Thoracic aorta (tissue), 2 donors: ENCODE measurements around the gene UBE2C. TPM values are rescaled to one million over a fixed set of nuclear protein-coding genes. Genes with fewer than 3 reads are reported as not detected.

Experiments
- ATAC-seq: fragments of 150-250 bp; one replicate; pipeline ENCODE4 v1.8.0; 2017; ENCODE audit warnings: low read depth; ENCODE audit not compliant: insufficient number of reproducible peaks, low FRiP score
- DNase-seq: peaks from one replicate; pipeline ENCODE4 v3.0.0-alpha.2; 2020; ENCODE audit warnings: low spot score
- H3K27ac ChIP-seq, 2 donors: fragments of 200-600 bp; sonication (generic); 1 replicate in 1 of 2; 2 replicates in 1 of 2; pipeline ENCODE4 v1.5.1; 2016; ENCODE audit warnings: mild to moderate bottlenecking in 2 of 2, moderate library complexity in 2 of 2
- H3K27me3 ChIP-seq: fragments of 200-600 bp; sonication (generic); replicated peaks from 2 replicates; pipeline ENCODE4 v1.6.0; 2016; ENCODE audit warnings: mild to moderate bottlenecking; ENCODE audit not compliant: insufficient read depth
- H3K36me3 ChIP-seq: fragments of 200-600 bp; sonication (generic); one replicate; pipeline ENCODE4 v1.5.1; 2016
- H3K4me1 ChIP-seq, 2 donors: fragments of 200-600 bp; sonication (generic); 1 replicate in 1 of 2; 2 replicates in 1 of 2; pipeline versions ENCODE4 v1.5.1 to v1.6.0; 2016; ENCODE audit warnings: low read depth in 2 of 2, mild to moderate bottlenecking in 1 of 2; ENCODE audit not compliant: control insufficient read depth in 1 of 2
- H3K4me3 ChIP-seq: fragments of 200-600 bp; sonication (generic); 2 replicates; pipeline ENCODE4 v1.5.1; 2016; ENCODE audit warnings: mild to moderate bottlenecking
- H3K9me3 ChIP-seq: fragments of 200-600 bp; sonication (generic); 2 replicates; pipeline ENCODE4 v1.5.1; 2016
- CTCF ChIP-seq: fragments of 200-600 bp; sonication (generic); IDR thresholded peaks from one replicate; pipeline ENCODE4 v1.5.1; 2019; ENCODE audit warnings: antibody characterized with exemption
- total RNA-seq, 2 donors: library from RNA; depleted of rRNA; stranded (reverse); fragments of >200 nt; gene quantifications; one replicate each; pipeline versions ENCODE4 v1.1.0 to v1.2.3, GENCODE V29; 2016

Gene UBE2C
- total RNA-seq, 2 donors from 2014 or later = not detected

- no peaks in the 10 kb centered on the region for H3K27me3 ChIP-seq
- DNase-seq (no peak), ATAC-seq (no peak)
- H3K36me3 ChIP-seq = no peaks in the 10 kb centered on the region
- no peaks in the 10 kb centered on the region for H3K9me3 ChIP-seq
- no peak for TF ChIP-seq CTCF
- no peak overlapping the region for H3K4me3 ChIP-seq
- H3K27ac ChIP-seq = no peak overlapping the region
- peaks cover 16 to 17% of the 10 kb centered on the region in 2 donors for H3K4me1 ChIP-seq
Measured at GRCh38 chr20:45860560-45861220, 48.2 kb downstream of the UBE2C start.

- DNase-seq = no peak
- H3K36me3 ChIP-seq = no peaks in the 10 kb centered on the region
- no peak for ATAC-seq
- H3K27me3 ChIP-seq = no peaks in the 10 kb centered on the region
- H3K27ac ChIP-seq = no peak overlapping the region
- H3K4me1 ChIP-seq = peaks cover 8 to 10% of the 10 kb centered on the region in 2 donors
- TF ChIP-seq CTCF = no peak
- H3K4me3 ChIP-seq = no peak overlapping the region
- no peaks in the 10 kb centered on the region for H3K9me3 ChIP-seq
Measured at GRCh38 chr20:45861221-45862075, 49.0 kb downstream of the UBE2C start.

- Histone ChIP-seq H3K9me3 (no peaks in the 10 kb centered on the region), H3K27ac (no peak overlapping the region), H3K27me3 (no peaks in the 10 kb centered on the region), H3K36me3 (no peaks in the 10 kb centered on the region), H3K4me1 (no peaks in the 10 kb centered on the region), H3K4me3 (no peak overlapping the region)
- TF ChIP-seq CTCF = no peak
- DNase-seq (no peak), ATAC-seq (no peak)
Measured at GRCh38 chr20:45863543-45864470, 51.4 kb downstream of the UBE2C start.

- no peaks in the 10 kb centered on the region for H3K9me3 ChIP-seq
- H3K27me3 ChIP-seq = no peaks in the 10 kb centered on the region
- no peak overlapping the region for H3K27ac ChIP-seq
- no peak for TF ChIP-seq CTCF
- DNase-seq = no peak
- no peak for ATAC-seq
- no peak overlapping the region for H3K4me3 ChIP-seq
- H3K36me3 ChIP-seq = no peaks in the 10 kb centered on the region
- H3K4me1 ChIP-seq = no peaks in the 10 kb centered on the region
Measured at GRCh38 chr20:45866454-45866853, 54.0 kb downstream of the UBE2C start.

Other genes starting within 250 kb of the UBE2C start
- not detected for gene WFDC8, start 233.4 kb upstream of the UBE2C start, total RNA-seq
- not detected for gene WFDC10A, start 182.9 kb upstream of the UBE2C start, total RNA-seq
- not detected for gene WFDC9, start 181.4 kb upstream of the UBE2C start, total RNA-seq
- gene WFDC11, start 142.4 kb upstream of the UBE2C start, total RNA-seq = not detected
- not detected for gene WFDC13, start 110.6 kb upstream of the UBE2C start, total RNA-seq
- not detected for gene WFDC10B, start 107.6 kb upstream of the UBE2C start, total RNA-seq
- gene SPINT4, start 90.3 kb upstream of the UBE2C start, total RNA-seq = not detected
- gene WFDC3, start 20.8 kb upstream of the UBE2C start, total RNA-seq = not detected
- gene DNTTIP1, start 20.7 kb upstream of the UBE2C start, total RNA-seq = 10 to 100 TPM; 15.3 to 31.4 TPM
- not detected for gene TNNC2, start 14.7 kb downstream of the UBE2C start, total RNA-seq
- gene SNX21, start 21.2 kb downstream of the UBE2C start, total RNA-seq = 100 to 1,000 TPM in 1 of 2 donors, 10 to 100 TPM in 1; 78.2 to 133 TPM
- 10 to 100 TPM; 20.5 to 45.2 TPM for gene ACOT8, start 44.7 kb downstream of the UBE2C start, total RNA-seq
- 1 to 10 TPM; 3.0 to 6.1 TPM for gene ZSWIM3, start 45.0 kb downstream of the UBE2C start, total RNA-seq
- gene ZSWIM1, start 68.6 kb downstream of the UBE2C start, total RNA-seq = 1 to 10 TPM; 6.4 to 7.4 TPM
- gene SPATA25, start 75.0 kb downstream of the UBE2C start, total RNA-seq = 10 to 100 TPM; 16.6 to 16.7 TPM
- gene NEURL2, start 78.6 kb downstream of the UBE2C start, total RNA-seq = 10 to 100 TPM; 19.7 to 78.7 TPM
- 100 to 1,000 TPM in 1 of 2 donors, 10 to 100 TPM in 1; 73.7 to 109 TPM for gene CTSA, start 78.7 kb downstream of the UBE2C start, total RNA-seq
- 100 to 1,000 TPM; 182 to 637 TPM for gene PLTP, start 99.5 kb downstream of the UBE2C start, total RNA-seq
- 10 to 100 TPM; 22.6 to 34.7 TPM for gene PCIF1, start 122.0 kb downstream of the UBE2C start, total RNA-seq
- 10 to 100 TPM; 28.8 to 30.1 TPM for gene ZNF335, start 159.6 kb downstream of the UBE2C start, total RNA-seq
- gene MMP9, start 196.3 kb downstream of the UBE2C start, total RNA-seq = 1 to 10 TPM in 1 of 2 donors, not detected in 1; 3.7 TPM
- gene SLC12A5, start 216.6 kb downstream of the UBE2C start, total RNA-seq = not detected